Nephron (organoid): ENCODE measurements around the gene COIL.

Experiments
- H3K27ac Mint-ChIP-seq, 3 experiments: 2 replicates each; pipeline ENCODE4 v1.8.0; 2020; ENCODE audit warnings: mixed read lengths in 3 of 3, mild to moderate bottlenecking in 2 of 3, moderate library complexity in 1 of 3
- H3K27me3 Mint-ChIP-seq: 2 replicates; pipeline ENCODE4 v1.8.0; 2021; ENCODE audit warnings: low read depth, mild to moderate bottlenecking, moderate library complexity, mixed read lengths
- H3K36me3 Mint-ChIP-seq: 2 replicates; pipeline ENCODE4 v1.8.0; 2020; ENCODE audit warnings: low read depth, mixed read lengths
- H3K4me1 Mint-ChIP-seq: 2 replicates; pipeline ENCODE4 v1.8.0; 2020; ENCODE audit warnings: mixed read lengths
- H3K4me3 Mint-ChIP-seq, 3 experiments: 2 replicates each; pipeline ENCODE4 v1.8.0; 2020; ENCODE audit warnings: mild to moderate bottlenecking in 3 of 3, mixed read lengths in 3 of 3, moderate library complexity in 2 of 3
- H3K9me3 Mint-ChIP-seq: 2 replicates; pipeline ENCODE4 v1.8.0; 2020; ENCODE audit warnings: mixed read lengths
- CTCF ChIP-seq, 3 experiments: fragments of 200-600 bp; sonication (generic); IDR thresholded peaks; one replicate each; pipeline ENCODE4 v1.5.0; 2021; ENCODE audit warnings: antibody characterized with exemption in 3 of 3; ENCODE audit not compliant: unreplicated experiment in 3 of 3

The COIL gene

DNA sequence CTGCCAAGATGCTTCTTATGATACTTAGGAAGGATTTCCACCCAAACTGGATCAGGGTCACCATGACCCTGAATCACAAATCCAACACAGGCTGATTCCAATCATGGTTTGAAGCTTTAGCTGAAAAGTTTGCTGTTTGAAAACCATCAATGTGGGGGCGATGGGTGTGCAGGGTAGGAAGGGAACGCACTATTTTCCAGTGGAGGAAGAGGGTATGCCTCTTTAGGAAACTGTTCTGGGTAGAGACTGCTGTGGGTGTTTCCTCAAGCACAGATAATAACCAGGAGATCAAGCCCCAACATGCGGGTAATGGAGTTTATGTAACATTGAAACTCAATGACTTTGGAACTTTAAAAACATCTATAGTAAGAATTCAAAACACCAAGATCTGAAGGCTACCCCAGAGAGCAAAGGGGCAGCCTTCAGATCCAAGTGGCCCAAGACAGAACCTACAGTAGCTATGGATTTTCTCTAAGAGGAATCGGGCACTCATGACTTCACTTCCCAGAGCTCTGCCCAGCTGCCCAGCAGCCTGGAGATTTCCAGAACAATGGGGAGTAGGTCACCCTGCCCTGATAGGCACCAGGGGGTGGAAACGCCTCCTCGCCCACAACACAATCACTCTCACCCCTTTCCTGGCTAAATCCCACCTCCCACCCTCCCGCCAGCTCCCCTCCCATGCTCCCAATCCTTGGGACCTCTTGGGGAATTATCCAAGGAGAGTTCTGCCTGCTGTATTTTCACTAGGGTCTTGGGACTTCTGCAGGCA is 69.8 kb downstream of the COIL start:
- no peak overlapping the region for H3K27ac Mint-ChIP-seq
- no peak for TF ChIP-seq CTCF (IDR thresholded peaks at IDR 0.05; ENCODE audit: unreplicated experiment in 3 of 3)

DNA sequence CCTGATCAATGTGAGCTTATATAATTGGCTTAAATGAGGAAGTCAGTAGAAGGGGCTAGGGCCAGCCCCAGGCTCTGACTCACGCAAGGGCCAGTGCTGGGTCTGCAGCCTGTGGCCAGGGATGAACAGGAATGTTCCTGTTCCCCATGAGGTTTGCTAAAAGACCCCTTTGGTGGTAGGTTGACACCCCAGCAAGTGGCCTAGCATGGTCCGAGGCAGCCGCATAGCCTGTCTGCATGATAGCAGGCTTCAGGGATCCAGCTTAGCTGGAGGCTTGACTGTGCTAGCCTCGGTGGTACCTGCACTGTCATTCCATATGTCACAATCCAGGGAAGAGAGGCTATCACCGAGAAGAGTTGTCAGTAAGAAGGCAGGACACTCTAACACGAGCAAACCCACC is 70.5 kb downstream of the COIL start:
- Mint-ChIP-seq H3K4me1 (peaks cover 9% of the 10 kb centered on the region), H3K36me3 (peaks cover 34% of the 10 kb centered on the region), H3K27me3 (no peaks in the 10 kb centered on the region), H3K4me3 (no peak overlapping the region), H3K9me3 (peaks cover 19% of the 10 kb centered on the region), H3K27ac (no peak overlapping the region)
- TF ChIP-seq CTCF (IDR thresholded peaks at IDR 0.05; ENCODE audit: unreplicated experiment in 3 of 3) = no peak

More for the DNA sequence above, 69.8 kb downstream of the COIL start:
- Mint-ChIP-seq H3K36me3 (peaks cover 33% of the 10 kb centered on the region), H3K4me1 (peaks cover 14% of the 10 kb centered on the region), H3K4me3 (no peak overlapping the region), H3K9me3 (peaks cover 19% of the 10 kb centered on the region), H3K27me3 (no peaks in the 10 kb centered on the region)
